GM12801 (cell line): Measurements from ENCODE around the gene CCDC14.
"Not testable (repeated sequence)": the region's sequence is repeated elsewhere in the genome, so short reads cannot be mapped to it uniquely, and the experiment has no call there.

ENCODE experiments used
- CTCF ChIP-seq: IDR thresholded peaks from one replicate; pipeline ENCODE4 v1.5.1; 2011; ENCODE audit warnings: control low read depth; ENCODE audit not compliant: insufficient read length; ENCODE audit errors: extremely low read depth

The CCDC14 gene

GRCh38 chr3:123960781-123961507 is at the start of gene CCDC14:
Gene CCDC14 (minus strand): TSS chr3:123961229. CDS start chr3:123961173, 56 bp downstream.
- TF ChIP-seq CTCF, result no peak

GRCh38 chr3:124007186-124007585 is 46.2 kb upstream of the CCDC14 start:
- no peak for TF ChIP-seq CTCF

GRCh38 chr3:123997543-123997942 is 36.5 kb upstream of the CCDC14 start:
- TF ChIP-seq CTCF, result no peak

GRCh38 chr3:123993818-123994217 is 32.8 kb upstream of the CCDC14 start:
- no peak for TF ChIP-seq CTCF

- TF ChIP-seq CTCF, result not testable (repeated sequence)
These were observed 30.9 kb upstream of the CCDC14 start, which contains the start of gene ROPN1 for GRCh38 chr3:123991730-123992588. Gene ROPN1 (minus strand): TSS chr3:123992124. CDS start chr3:123980481, 11,643 bp downstream.

GRCh38 chr3:123986427-123986826 is 25.4 kb upstream of the CCDC14 start:
- TF ChIP-seq CTCF, result no peak

GRCh38 chr3:123984957-123985356 is 23.9 kb upstream of the CCDC14 start:
- no peak for TF ChIP-seq CTCF
